Endometrium (tissue), 2 donors: ENCODE results near the gene SLC25A52.
"Not testable (repeated sequence)": the region's sequence is repeated elsewhere in the genome, so short reads cannot be mapped to it uniquely, and the experiment has no call there.

Experiments
- FAIRE-seq: peaks from 2 replicates; lab custom pipeline; 2012; peaks lifted over from hg19 to GRCh38; lab: Jason Lieb, UNC
- donor health status: control.
- donor health status: control.

SLC25A52 gene

GRCh38 chr18:31760695-31761094 lies at the start of gene SLC25A52:
Gene SLC25A52, minus strand, starts transcription at chr18:31760880. Its CDS starts 219 bp downstream, at chr18:31760661.
- FAIRE-seq = no peak

GRCh38 chr18:31809049-31809448 lies 48.4 kb upstream of the SLC25A52 start:
- not testable (repeated sequence) for FAIRE-seq

DNA sequence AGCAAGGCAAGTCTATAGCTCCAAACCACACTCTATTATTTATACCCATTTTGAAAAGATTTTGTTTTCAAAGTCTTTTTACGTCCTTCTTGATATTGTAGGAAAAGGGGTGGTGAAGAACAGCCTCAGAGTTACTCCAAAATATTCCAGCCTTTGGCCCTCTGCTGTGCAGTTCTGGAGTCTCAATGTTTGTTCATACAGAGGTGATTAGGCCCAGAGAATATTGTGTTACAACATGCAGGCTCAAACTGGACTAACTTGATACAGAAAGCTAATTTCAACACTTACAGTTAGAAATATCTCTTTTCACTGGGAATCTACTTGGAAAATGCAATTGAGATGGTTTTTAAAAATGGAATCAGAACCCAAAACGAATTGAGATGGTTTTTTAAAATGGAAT lies 40.4 kb upstream of the SLC25A52 start:
- FAIRE-seq = no peak

DNA sequence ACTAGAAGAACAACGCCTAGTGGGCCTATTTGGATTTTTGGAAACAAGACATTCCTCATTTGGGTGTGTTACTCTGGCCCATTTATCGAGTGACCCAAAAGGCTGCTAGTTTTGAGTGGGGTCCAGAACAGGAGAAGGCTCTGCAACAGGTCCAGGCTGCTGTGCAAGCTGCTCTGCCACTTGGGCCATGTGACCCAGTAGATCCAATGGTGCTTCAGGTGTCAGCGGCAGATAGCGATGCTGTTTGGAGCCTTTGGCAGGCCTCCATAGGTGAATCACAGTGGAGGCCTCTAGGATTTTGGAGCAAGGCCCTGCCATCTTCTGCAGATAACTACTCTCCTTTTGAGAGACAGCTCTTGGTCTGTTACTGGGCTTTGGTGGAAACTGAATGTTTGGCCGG lies 38.6 kb upstream of the SLC25A52 start:
- not testable (repeated sequence) for FAIRE-seq

GRCh38 chr18:31798399-31798798 lies 37.7 kb upstream of the SLC25A52 start:
- FAIRE-seq = no peak

- FAIRE-seq = no peak
Measured at GRCh38 chr18:31795747-31796146, 35.1 kb upstream of the SLC25A52 start.

GRCh38 chr18:31793531-31793930 lies 32.9 kb upstream of the SLC25A52 start:
- FAIRE-seq = no peak

- FAIRE-seq = no peak
Measured at GRCh38 chr18:31792580-31792911, 31.9 kb upstream of the SLC25A52 start.

- FAIRE-seq = no peak
Measured at GRCh38 chr18:31791817-31792579, 31.3 kb upstream of the SLC25A52 start.

GRCh38 chr18:31789409-31789808 lies 28.7 kb upstream of the SLC25A52 start:
- FAIRE-seq = no peak

- no peak for FAIRE-seq
Measured at GRCh38 chr18:31783059-31783458, 22.4 kb upstream of the SLC25A52 start.

DNA sequence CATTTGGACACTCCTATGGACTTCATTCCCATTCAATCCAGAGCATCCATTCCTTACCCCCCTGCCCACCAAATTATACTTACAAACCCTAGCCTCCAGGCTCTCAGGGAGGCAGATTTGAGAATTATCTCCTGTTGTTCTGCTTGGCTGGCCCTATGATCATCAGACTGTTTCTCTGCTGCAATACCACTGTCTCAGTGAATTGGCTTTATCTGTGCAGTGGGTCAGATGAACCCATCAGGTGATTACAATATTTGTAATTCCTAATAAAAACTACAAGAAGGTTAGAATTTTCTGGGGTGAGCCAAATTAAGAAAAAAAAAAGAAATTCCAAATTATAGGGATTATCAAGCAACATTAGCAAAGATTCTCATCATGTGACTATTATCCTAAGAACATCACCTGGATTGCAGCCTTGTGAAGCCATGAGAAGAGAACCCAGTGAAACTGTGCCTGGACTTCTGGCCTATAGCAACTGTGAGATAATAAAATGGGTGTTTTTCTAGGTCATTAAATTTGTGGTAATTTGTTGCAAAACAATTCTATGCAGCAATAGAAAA lies 17.8 kb upstream of the SLC25A52 start:
- FAIRE-seq = no peak

- FAIRE-seq = no peak
Measured at GRCh38 chr18:31776093-31776492, 15.4 kb upstream of the SLC25A52 start.

- FAIRE-seq = no peak
Measured at GRCh38 chr18:31774962-31775361, 14.3 kb upstream of the SLC25A52 start.

DNA sequence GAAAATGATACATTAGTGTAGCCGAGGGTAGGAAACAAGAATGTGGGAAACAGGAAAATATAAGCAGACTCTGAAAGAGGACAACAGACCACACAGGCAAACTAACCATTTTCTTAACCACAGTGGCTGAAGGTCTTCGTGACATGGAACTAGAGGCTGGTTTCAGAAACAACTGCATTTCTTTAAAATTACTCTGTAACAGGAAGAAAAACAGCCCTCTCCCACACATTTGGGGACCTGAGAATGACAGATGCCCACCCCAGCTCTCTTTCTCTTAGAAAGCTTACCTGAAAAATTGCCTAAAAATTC lies 13.8 kb upstream of the SLC25A52 start:
- FAIRE-seq = no peak

GRCh38 chr18:31773774-31774476 lies 13.2 kb upstream of the SLC25A52 start:
- FAIRE-seq = no peak

- no peak for FAIRE-seq
Measured at GRCh38 chr18:31772699-31773098, 12.0 kb upstream of the SLC25A52 start.

- no peak for FAIRE-seq
Measured at GRCh38 chr18:31750273-31750672, 10.4 kb downstream of the SLC25A52 start.

GRCh38 chr18:31746396-31746795 lies 14.3 kb downstream of the SLC25A52 start:
- no peak for FAIRE-seq

GRCh38 chr18:31744321-31745067 lies 16.2 kb downstream of the SLC25A52 start:
- FAIRE-seq = no peak

DNA sequence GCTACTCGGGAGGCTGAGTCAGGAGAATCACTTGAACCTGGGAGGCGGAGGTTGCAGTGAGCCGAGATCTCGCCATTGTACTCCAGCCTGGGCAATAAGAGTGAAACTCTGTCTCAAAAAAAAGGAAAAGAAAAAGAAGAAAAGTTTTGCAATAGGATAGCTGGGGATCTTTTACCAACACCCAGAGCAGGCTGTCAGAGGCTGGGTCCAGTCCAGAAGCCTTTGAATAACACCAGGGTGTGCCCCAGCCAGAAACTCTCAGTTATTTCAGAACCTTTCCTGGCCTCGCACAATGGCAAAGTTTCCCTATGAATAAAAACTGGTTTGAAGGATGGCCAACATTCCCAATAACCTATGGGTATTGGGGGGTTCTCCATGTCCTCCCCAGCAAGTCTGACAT lies 17.1 kb downstream of the SLC25A52 start:
- not testable (repeated sequence) for FAIRE-seq

DNA sequence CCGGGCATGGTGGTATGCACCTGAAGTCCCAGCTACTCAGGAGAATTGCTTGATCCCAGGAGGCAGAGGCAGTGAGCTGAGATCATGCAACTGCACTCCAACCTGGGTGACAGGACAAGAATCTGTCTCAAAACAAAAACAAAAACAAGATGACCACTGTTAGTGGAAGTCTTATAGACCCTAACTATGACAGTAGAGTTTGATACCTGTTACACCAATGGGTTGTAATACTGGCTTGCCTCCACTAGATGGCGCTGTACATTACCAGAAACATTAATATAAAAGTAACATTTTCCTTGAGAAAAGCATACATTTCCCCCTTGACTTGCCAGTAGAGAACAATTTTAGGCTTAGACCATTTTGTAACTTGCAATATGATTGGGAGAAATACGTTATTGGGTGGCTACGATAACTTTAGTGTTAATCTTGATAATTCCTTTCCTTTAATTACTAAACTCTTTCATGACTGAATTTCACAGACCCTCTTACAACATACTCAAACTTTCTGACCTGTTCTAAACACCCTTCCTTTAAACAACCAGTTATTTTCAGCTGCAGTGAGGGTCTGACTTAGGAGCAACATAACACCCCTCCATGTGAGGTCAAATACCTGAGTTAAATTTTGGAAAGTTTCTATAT lies 19.5 kb downstream of the SLC25A52 start:
- FAIRE-seq = peak; percentile 60
